ENCODE data around the gene CEP55.

GRCh38 chr10:93559490-93559889 is 63.1 kb downstream of the CEP55 start:
- TF ChIP-seq POLR2A (IDR thresholded peaks at IDR 0.05; ENCODE audit: control extremely low read depth in 1 of 2, low read depth in 2 of 2, low read length in 2 of 2), result no peak
- no peak for TF ChIP-seq EZH2 (IDR thresholded peaks at IDR 0.05; ENCODE audit: low read depth, low read length, severe bottlenecking)
- TF ChIP-seq EP300 (IDR thresholded peaks at IDR 0.05; ENCODE audit: borderline replicate concordance in 1 of 2, low read depth in 2 of 2, low read length in 2 of 2), result no peak
- no peak for TF ChIP-seq HDAC6 (IDR thresholded peaks at IDR 0.05; ENCODE audit: low read depth, low read length)
- no peak for TF ChIP-seq POLR2AphosphoS5 (IDR thresholded peaks at IDR 0.05; ENCODE audit: low read depth, low read length)
- TF ChIP-seq RAD21 (IDR thresholded peaks at IDR 0.05 in 1 of 2, conservative IDR thresholded peaks at IDR 0.05 in 1 of 2; ENCODE audit: low read depth in 2 of 2, low read length in 2 of 2), result no peak
- TF ChIP-seq CTCF (IDR thresholded peaks at IDR 0.05; ENCODE audit: control extremely low read depth in 1 of 3, insufficient read depth in 1 of 3, low read depth in 1 of 3, low read length in 3 of 3), result no peak
- TF ChIP-seq SP4 (IDR thresholded peaks at IDR 0.05; ENCODE audit: low read length), result no peak

All from H1 (cell line).